MM.1S (cell line): ENCODE results near the gene LSM14B.
A peak's percentile ranks its signal among the peaks of the same experiment; 100 is the strongest.

Experiments used
- DNase-seq: peaks from one replicate; pipeline ENCODE4 v3.0.0-alpha.2; 2015
- H2AFZ ChIP-seq: fragments of 300-600 bp; sonication (generic); 2 replicates; pipeline ENCODE4 v1.6.0; 2016; ENCODE audit warnings: antibody characterized with exemption, low read length
- H3F3A ChIP-seq: fragments of 300-600 bp; sonication (generic); 2 replicates; pipeline ENCODE4 v1.6.1; 2016; ENCODE audit warnings: mild to moderate bottlenecking, antibody characterized with exemption, low read length, moderate library complexity, mixed read lengths; ENCODE audit not compliant: insufficient read depth
- H3K27ac ChIP-seq: fragments of 300-600 bp; sonication (generic); 2 replicates; pipeline ENCODE4 v1.5.1; 2016; ENCODE audit warnings: mild to moderate bottlenecking, low read length
- H3K27me3 ChIP-seq: fragments of 300-600 bp; sonication (generic); replicated peaks from 2 replicates; pipeline ENCODE4 v1.6.0; 2016; ENCODE audit warnings: low read length; ENCODE audit not compliant: insufficient read depth
- H3K36me3 ChIP-seq: fragments of 300-600 bp; sonication (generic); replicated peaks from 2 replicates; pipeline ENCODE4 v1.6.1; 2016; ENCODE audit warnings: mild to moderate bottlenecking, low read length, mixed read lengths; ENCODE audit not compliant: insufficient read depth
- H3K4me1 ChIP-seq: fragments of 300-600 bp; sonication (generic); 2 replicates; pipeline ENCODE4 v1.6.1; 2016; ENCODE audit warnings: low read length, mixed read lengths
- H3K4me2 ChIP-seq: fragments of 300-600 bp; sonication (generic); 2 replicates; pipeline ENCODE4 v1.6.0; 2016; ENCODE audit warnings: low read depth, low read length
- H3K4me3 ChIP-seq: fragments of 300-600 bp; sonication (generic); 2 replicates; pipeline ENCODE4 v1.5.1; 2016; ENCODE audit warnings: low read length, mixed read lengths
- H3K79me2 ChIP-seq: fragments of 300-600 bp; sonication (generic); 2 replicates; pipeline ENCODE4 v1.6.1; 2016; ENCODE audit warnings: mixed run types, low read length, mixed read lengths
- H3K9ac ChIP-seq: fragments of 300-600 bp; sonication (generic); 2 replicates; pipeline ENCODE4 v1.6.1; 2016; ENCODE audit warnings: low read length, mixed read lengths
- H3K9me2 ChIP-seq: fragments of 300-600 bp; sonication (generic); replicated peaks from 2 replicates; pipeline ENCODE4 v1.6.1; 2016; ENCODE audit warnings: mild to moderate bottlenecking, low read length, mixed read lengths; ENCODE audit not compliant: insufficient read depth
- H3K9me3 ChIP-seq: fragments of 300-600 bp; sonication (generic); replicated peaks from 2 replicates; pipeline ENCODE4 v1.6.1; 2016; ENCODE audit warnings: mild to moderate bottlenecking, low read length, mixed read lengths; ENCODE audit not compliant: insufficient read depth
- H4K20me1 ChIP-seq: fragments of 300-600 bp; sonication (generic); 2 replicates; pipeline ENCODE4 v1.6.1; 2016; ENCODE audit warnings: mild to moderate bottlenecking, low read length, moderate library complexity, mixed read lengths; ENCODE audit not compliant: insufficient read depth
- CTCF ChIP-seq: fragments of 300-600 bp; sonication (generic); IDR thresholded peaks from 2 replicates; pipeline ENCODE4 v1.5.1; 2016; ENCODE audit warnings: antibody characterized with exemption, low read length, mixed read lengths
- EZH2 ChIP-seq: fragments of 300-600 bp; sonication (generic); optimal IDR thresholded peaks from 2 replicates; pipeline ENCODE3; 2017; ENCODE audit warnings: low read depth, mild to moderate bottlenecking, antibody characterized with exemption, low read length, mixed read lengths
- EZH2phosphoT487 ChIP-seq: fragments of 300-600 bp; sonication (generic); IDR thresholded peaks from 2 replicates; pipeline ENCODE4 v1.6.1; 2018; ENCODE audit warnings: antibody characterized with exemption, low read length

LSM14B gene

GRCh38 chr20:62182469-62183425, 60.5 kb downstream of the LSM14B start, which contains the start of gene MTG2:
Gene MTG2 (plus strand): TSS chr20:62183028. CDS start chr20:62193421, 10,393 bp downstream.
- H3K9ac ChIP-seq = peak within 1 kb of the TSS; percentile 88
- H4K20me1 ChIP-seq = no peaks in the 10 kb centered on the region
- peak within 1 kb of the TSS; percentile 86 for H3K27ac ChIP-seq
- peaks cover 52% of the 10 kb centered on the region for H3K79me2 ChIP-seq
- peaks cover 10% of the 10 kb centered on the region for H3F3A ChIP-seq
- H3K9me2 ChIP-seq = no peaks in the 10 kb centered on the region
- H3K4me2 ChIP-seq = peak within 1 kb of the TSS; percentile 95
- peaks cover 8% of the 10 kb centered on the region for H3K4me1 ChIP-seq
- no peaks in the 10 kb centered on the region for H3K27me3 ChIP-seq
- H3K9me3 ChIP-seq = no peaks in the 10 kb centered on the region
- peak within 1 kb of the TSS; percentile 77 for H3K4me3 ChIP-seq
- no peak for TF ChIP-seq EZH2phosphoT487
- TF ChIP-seq EZH2 = no peak
- no peak for TF ChIP-seq CTCF
- H2AFZ ChIP-seq = peak within 1 kb of the TSS; percentile 95
- H3K36me3 ChIP-seq = no peaks in the 10 kb centered on the region
- DNase-seq = peak; percentile 98

- Histone ChIP-seq H2AFZ (peak overlapping the region; percentile 95), H3K4me1 (peaks cover 8% of the 10 kb centered on the region), H3F3A (peaks cover 10% of the 10 kb centered on the region), H3K27ac (peak overlapping the region; percentile 86; the same call in 1 of the 2 replicates), H3K79me2 (peaks cover 58% of the 10 kb centered on the region), H3K9ac (peak overlapping the region; percentile 88), H3K4me2 (peak overlapping the region; percentile 86), H3K4me3 (peak overlapping the region; percentile 77), H3K9me3 (no peaks in the 10 kb centered on the region), H3K27me3 (no peaks in the 10 kb centered on the region), H3K9me2 (no peaks in the 10 kb centered on the region), H4K20me1 (no peaks in the 10 kb centered on the region), H3K36me3 (no peaks in the 10 kb centered on the region)
- no peak for DNase-seq
- TF ChIP-seq EZH2 = no peak
- no peak for TF ChIP-seq CTCF
- no peak for TF ChIP-seq EZH2phosphoT487
Measured at GRCh38 chr20:62183426-62184142, 61.3 kb downstream of the LSM14B start.
